OCI-LY1 (cell line): Measurements from ENCODE around the gene PUSL1.

Source experiments
- H2AFZ ChIP-seq: fragments of 200-600 bp; sonication (generic), shearing (Covaris generic); 2 replicates; pipeline ENCODE4 v1.6.0; 2014; ENCODE audit warnings: antibody characterized with exemption, mild to moderate bottlenecking, low read length
- H3F3A ChIP-seq: fragments of 200-600 bp; sonication (generic), shearing (Covaris generic); 2 replicates; pipeline ENCODE4 v1.6.0; 2014; ENCODE audit warnings: mild to moderate bottlenecking, antibody characterized with exemption, low read length, moderate library complexity; ENCODE audit not compliant: insufficient read depth
- H3K27ac ChIP-seq: fragments of 200-600 bp; sonication (generic); 2 replicates; pipeline ENCODE4 v1.5.1; 2014; ENCODE audit warnings: low read length, mixed run types, mild to moderate bottlenecking, low read depth; ENCODE audit not compliant: poor library complexity, severe bottlenecking
- H3K27me3 ChIP-seq: fragments of 200-600 bp; sonication (generic); 2 replicates; pipeline ENCODE4 v1.6.0; 2014; ENCODE audit warnings: antibody characterized with exemption, mild to moderate bottlenecking, low read length, moderate library complexity; ENCODE audit not compliant: insufficient read depth
- H3K36me3 ChIP-seq: fragments of 200-600 bp; sonication (generic); 2 replicates; pipeline ENCODE4 v1.6.1; 2014; ENCODE audit warnings: mild to moderate bottlenecking, antibody characterized with exemption, low read length, moderate library complexity, mixed read lengths; ENCODE audit not compliant: insufficient read depth
- H3K4me1 ChIP-seq: fragments of 200-600 bp; sonication (generic); 2 replicates; pipeline ENCODE4 v1.5.1; 2014; ENCODE audit warnings: mild to moderate bottlenecking, low read length, moderate library complexity; ENCODE audit not compliant: insufficient read depth, severe bottlenecking
- H3K4me2 ChIP-seq: fragments of 200-600 bp; sonication (generic), shearing (Covaris generic); 2 replicates; pipeline ENCODE4 v1.6.1; 2014; ENCODE audit warnings: low read length
- H3K4me3 ChIP-seq: fragments of 200-600 bp; sonication (generic); 2 replicates; pipeline ENCODE4 v1.5.1; 2014; ENCODE audit warnings: low read length, low read depth, mild to moderate bottlenecking, mixed read lengths; ENCODE audit not compliant: poor library complexity, severe bottlenecking
- H3K79me2 ChIP-seq: fragments of 200-600 bp; shearing (Covaris generic); 2 replicates; pipeline ENCODE4 v1.6.1; 2016; ENCODE audit warnings: mixed run types, low read length, mixed read lengths; ENCODE audit not compliant: insufficient read depth
- H3K9ac ChIP-seq: fragments of 200-600 bp; sonication (generic), shearing (Covaris generic); 2 replicates; pipeline ENCODE4 v1.6.1; 2014; ENCODE audit warnings: mild to moderate bottlenecking, low read length, mixed read lengths
- H3K9me2 ChIP-seq: fragments of 200-600 bp; sonication (generic), shearing (Covaris generic); 2 replicates; pipeline ENCODE4 v1.6.1; 2014; ENCODE audit warnings: low read depth, mild to moderate bottlenecking, low read length, mixed read lengths
- H3K9me3 ChIP-seq: fragments of 200-600 bp; shearing (Covaris generic); 2 replicates; pipeline ENCODE4 v1.6.1; 2014; ENCODE audit warnings: low read length, mixed read lengths
- H4K20me1 ChIP-seq: fragments of 200-600 bp; sonication (generic), shearing (Covaris generic); 2 replicates; pipeline ENCODE4 v1.6.0; 2016; ENCODE audit warnings: mild to moderate bottlenecking, low read length; ENCODE audit not compliant: insufficient read depth
- EZH2 ChIP-seq: fragments of 200-600 bp; sonication (generic), shearing (Covaris generic); IDR thresholded peaks from 2 replicates; pipeline ENCODE4 v1.8.0; 2017; ENCODE audit warnings: borderline replicate concordance, mixed run types, mild to moderate bottlenecking, antibody characterized with exemption, low read length, moderate library complexity, mixed read lengths
- TF ChIP-seq, protein P1 (sequence below): fragments of 200-600 bp; sonication (generic), shearing (Covaris generic); IDR thresholded peaks from 2 replicates; pipeline ENCODE4 v1.5.1; 2017; ENCODE audit warnings: mild to moderate bottlenecking, antibody characterized with exemption, low read length, moderate library complexity, mixed read lengths

Gene PUSL1

DNA sequence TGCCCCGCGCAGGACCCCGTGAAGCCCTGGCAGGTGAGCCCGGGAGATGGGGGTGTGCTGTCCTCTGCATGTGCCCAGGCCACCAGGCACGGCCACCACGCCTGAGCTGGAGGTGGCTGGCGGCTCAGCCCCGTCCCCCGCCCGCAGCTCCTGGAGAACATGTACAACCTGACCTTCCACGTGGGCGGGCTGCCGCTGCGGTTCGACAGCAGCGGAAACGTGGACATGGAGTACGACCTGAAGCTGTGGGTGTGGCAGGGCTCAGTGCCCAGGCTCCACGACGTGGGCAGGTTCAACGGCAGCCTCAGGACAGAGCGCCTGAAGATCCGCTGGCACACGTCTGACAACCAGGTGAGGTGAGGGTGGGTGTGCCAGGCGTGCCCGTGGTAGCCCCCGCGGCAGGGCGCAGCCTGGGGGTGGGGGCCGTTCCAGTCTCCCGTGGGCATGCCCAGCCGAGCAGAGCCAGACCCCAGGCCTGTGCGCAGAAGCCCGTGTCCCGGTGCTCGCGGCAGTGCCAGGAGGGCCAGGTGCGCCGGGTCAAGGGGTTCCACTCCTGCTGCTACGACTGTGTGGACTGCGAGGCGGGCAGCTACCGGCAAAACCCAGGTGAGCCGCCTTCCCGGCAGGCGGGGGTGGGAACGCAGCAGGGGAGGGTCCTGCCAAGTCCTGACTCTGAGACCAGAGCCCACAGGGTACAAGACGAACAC, 24.5 kb downstream of the PUSL1 start:
- H4K20me1 ChIP-seq: no peaks in the 10 kb centered on the region
- H3K9ac ChIP-seq: no peak overlapping the region
- H3K4me3 ChIP-seq: no peak overlapping the region
- no peak overlapping the region for H3K4me2 ChIP-seq
- H3F3A ChIP-seq: no peaks in the 10 kb centered on the region
- H3K36me3 ChIP-seq: no peaks in the 10 kb centered on the region; the same call in 1 of the 2 replicates
- no peak overlapping the region for H3K27ac ChIP-seq
- no peak for TF ChIP-seq EZH2
- TF ChIP-seq, protein P1, sequence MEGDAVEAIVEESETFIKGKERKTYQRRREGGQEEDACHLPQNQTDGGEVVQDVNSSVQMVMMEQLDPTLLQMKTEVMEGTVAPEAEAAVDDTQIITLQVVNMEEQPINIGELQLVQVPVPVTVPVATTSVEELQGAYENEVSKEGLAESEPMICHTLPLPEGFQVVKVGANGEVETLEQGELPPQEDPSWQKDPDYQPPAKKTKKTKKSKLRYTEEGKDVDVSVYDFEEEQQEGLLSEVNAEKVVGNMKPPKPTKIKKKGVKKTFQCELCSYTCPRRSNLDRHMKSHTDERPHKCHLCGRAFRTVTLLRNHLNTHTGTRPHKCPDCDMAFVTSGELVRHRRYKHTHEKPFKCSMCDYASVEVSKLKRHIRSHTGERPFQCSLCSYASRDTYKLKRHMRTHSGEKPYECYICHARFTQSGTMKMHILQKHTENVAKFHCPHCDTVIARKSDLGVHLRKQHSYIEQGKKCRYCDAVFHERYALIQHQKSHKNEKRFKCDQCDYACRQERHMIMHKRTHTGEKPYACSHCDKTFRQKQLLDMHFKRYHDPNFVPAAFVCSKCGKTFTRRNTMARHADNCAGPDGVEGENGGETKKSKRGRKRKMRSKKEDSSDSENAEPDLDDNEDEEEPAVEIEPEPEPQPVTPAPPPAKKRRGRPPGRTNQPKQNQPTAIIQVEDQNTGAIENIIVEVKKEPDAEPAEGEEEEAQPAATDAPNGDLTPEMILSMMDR: no peak
- H3K9me2 ChIP-seq: no peaks in the 10 kb centered on the region
- no peaks in the 10 kb centered on the region for H3K9me3 ChIP-seq
- H3K27me3 ChIP-seq: no peaks in the 10 kb centered on the region
- H3K79me2 ChIP-seq: no peaks in the 10 kb centered on the region
- no peak overlapping the region for H2AFZ ChIP-seq
- no peaks in the 10 kb centered on the region for H3K4me1 ChIP-seq

DNA sequence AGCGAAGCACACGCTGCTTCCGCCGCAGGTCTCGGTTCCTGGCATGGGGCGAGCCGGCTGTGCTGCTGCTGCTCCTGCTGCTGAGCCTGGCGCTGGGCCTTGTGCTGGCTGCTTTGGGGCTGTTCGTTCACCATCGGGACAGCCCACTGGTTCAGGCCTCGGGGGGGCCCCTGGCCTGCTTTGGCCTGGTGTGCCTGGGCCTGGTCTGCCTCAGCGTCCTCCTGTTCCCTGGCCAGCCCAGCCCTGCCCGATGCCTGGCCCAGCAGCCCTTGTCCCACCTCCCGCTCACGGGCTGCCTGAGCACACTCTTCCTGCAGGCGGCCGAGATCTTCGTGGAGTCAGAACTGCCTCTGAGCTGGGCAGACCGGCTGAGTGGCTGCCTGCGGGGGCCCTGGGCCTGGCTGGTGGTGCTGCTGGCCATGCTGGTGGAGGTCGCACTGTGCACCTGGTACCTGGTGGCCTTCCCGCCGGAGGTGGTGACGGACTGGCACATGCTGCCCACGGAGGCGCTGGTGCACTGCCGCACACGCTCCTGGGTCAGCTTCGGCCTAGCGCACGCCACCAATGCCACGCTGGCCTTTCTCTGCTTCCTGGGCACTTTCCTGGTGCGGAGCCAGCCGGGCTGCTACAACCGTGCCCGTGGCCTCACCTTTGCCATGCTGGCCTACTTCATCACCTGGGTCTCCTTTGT, 25.3 kb downstream of the PUSL1 start:
- Histone ChIP-seq H4K20me1 (no peaks in the 10 kb centered on the region), H3K4me2 (no peak overlapping the region), H3K9me3 (no peaks in the 10 kb centered on the region), H3K9me2 (no peaks in the 10 kb centered on the region), H3K27me3 (no peaks in the 10 kb centered on the region), H3K27ac (no peak overlapping the region), H3K9ac (no peak overlapping the region), H3K4me3 (no peak overlapping the region), H3F3A (no peaks in the 10 kb centered on the region), H2AFZ (no peak overlapping the region), H3K79me2 (no peaks in the 10 kb centered on the region), H3K36me3 (no peaks in the 10 kb centered on the region; the same call in 1 of the 2 replicates), H3K4me1 (no peaks in the 10 kb centered on the region)
- TF ChIP-seq, protein P1: no peak

DNA sequence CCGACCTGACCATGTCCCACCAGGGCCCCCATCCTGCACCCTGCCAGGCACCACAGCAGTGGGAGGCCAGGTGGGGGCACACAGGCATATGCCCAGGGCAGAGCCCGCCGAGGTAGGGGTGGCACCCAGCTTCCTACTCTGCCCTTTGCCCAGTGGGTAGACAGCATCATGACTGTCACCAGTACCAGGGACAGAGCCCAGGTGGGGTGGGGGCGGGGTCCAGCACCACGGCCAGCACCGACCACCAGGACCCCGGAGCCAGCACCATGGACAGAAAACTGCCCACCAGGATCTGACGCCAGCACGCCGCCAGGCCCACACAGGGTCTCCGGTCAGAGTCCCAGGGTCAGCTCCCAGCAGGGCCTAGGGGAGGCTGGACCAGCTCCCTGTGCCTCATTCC, 26.4 kb downstream of the PUSL1 start:
- no peaks in the 10 kb centered on the region for H3K9me2 ChIP-seq
- H3K36me3 ChIP-seq: no peaks in the 10 kb centered on the region; the same call in 1 of the 2 replicates
- no peak overlapping the region for H3K9ac ChIP-seq
- H4K20me1 ChIP-seq: no peaks in the 10 kb centered on the region
- TF ChIP-seq, protein P1: no peak
- TF ChIP-seq EZH2: no peak
- no peaks in the 10 kb centered on the region for H3K79me2 ChIP-seq
- H3K9me3 ChIP-seq: no peaks in the 10 kb centered on the region
- no peak overlapping the region for H3K4me3 ChIP-seq
- no peak overlapping the region for H3K4me2 ChIP-seq
- H3F3A ChIP-seq: no peaks in the 10 kb centered on the region
- H2AFZ ChIP-seq: no peak overlapping the region
- no peaks in the 10 kb centered on the region for H3K27me3 ChIP-seq
- H3K4me1 ChIP-seq: no peaks in the 10 kb centered on the region
- no peak overlapping the region for H3K27ac ChIP-seq
